Measurements from ENCODE around the gene STXBP3. TPM values are rescaled to one million over a fixed set of nuclear protein-coding genes. Genes with fewer than 3 reads are reported as not detected.
A peak's percentile ranks its signal among the peaks of the same experiment; 100 is the strongest.

STXBP3 gene
- total and polyA plus RNA-seq, 2 of the 4 experiments (the other 2 are of a cell fraction) = 19.1 to 19.7 TPM

DNA sequence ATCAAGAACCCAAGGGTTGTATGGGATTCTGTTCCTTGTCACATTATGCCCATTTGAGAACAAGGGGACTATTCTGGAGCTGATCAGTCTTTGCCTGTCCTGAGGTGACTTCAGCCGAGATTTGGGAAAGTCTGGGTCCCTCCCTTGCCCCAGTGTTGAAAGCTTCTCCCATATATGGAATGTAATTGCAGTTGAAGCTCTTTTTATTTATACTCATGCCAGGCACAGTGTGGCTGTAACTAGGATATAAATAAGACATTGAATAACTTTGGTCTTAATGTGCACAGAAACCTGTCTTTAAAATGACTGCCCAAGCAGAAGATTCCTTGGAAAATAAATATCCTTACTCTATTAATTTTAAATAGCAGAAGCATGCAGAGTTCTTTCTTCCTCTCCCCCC is 95.2 kb downstream of the STXBP3 start:
- Histone ChIP-seq H3K56ac (ENCODE audit: extremely low read depth, insufficient read depth, low read length) (no peak overlapping the region), H3K79me1 (ENCODE audit: low read depth in 1 of 2, low read length in 2 of 2) (no peaks in the 10 kb centered on the region), H4K91ac (ENCODE audit: insufficient read depth, low read depth, low read length) (no peak overlapping the region), H4K8ac (ENCODE audit: low read depth in 2 of 2, low read length in 2 of 2) (0 out of 4 replicates have a peak overlapping the region, but pooled peaks of 1 of the 2 experiments have one; percentile 33), H2AK9ac (replicated peaks; ENCODE audit: low read depth, low read length, poor library complexity) (no peak overlapping the region), H3K4me2 (ENCODE audit: low read depth, low read length) (no peak overlapping the region), H2BK15ac (ENCODE audit: low read depth, low read length) (no peak overlapping the region), H4K5ac (ENCODE audit: low read depth, low read length) (no peak overlapping the region), H3K36me3 (ENCODE audit: control insufficient read depth, insufficient read depth, low read length) (no peaks in the 10 kb centered on the region), H3K18ac (ENCODE audit: low read depth, low read length) (no peak overlapping the region), H3K4me3 (ENCODE audit: insufficient read depth, low read depth, low read length) (no peak overlapping the region), H2BK5ac (ENCODE audit: low read depth, low read length, poor library complexity, severe bottlenecking) (no peak overlapping the region), H2BK20ac (ENCODE audit: low read depth, low read length) (no peak overlapping the region), H3K4ac (ENCODE audit: low read depth, low read length) (no peak overlapping the region), H3K9me3 (ENCODE audit: control insufficient read depth, insufficient read depth, low read length) (no peaks in the 10 kb centered on the region), H3K27me3 (ENCODE audit: control insufficient read depth, insufficient read depth, low read length) (peaks cover 11% of the 10 kb centered on the region), H3K23ac (ENCODE audit: low read depth, low read length) (no peak overlapping the region), H3K9ac (ENCODE audit: low read depth, low read length) (no peak overlapping the region), H2AFZ (replicated peaks; ENCODE audit: low read length, poor library complexity) (no peak overlapping the region), H3K9me1 (ENCODE audit: insufficient read depth, low read length) (no peaks in the 10 kb centered on the region), H2AK5ac (ENCODE audit: low read depth, low read length) (no peak overlapping the region), H3K14ac (replicated peaks; ENCODE audit: low read depth, low read length) (no peak overlapping the region), H3K4me1 (ENCODE audit: control insufficient read depth, insufficient read depth, low read length) (no peaks in the 10 kb centered on the region; the same call in 1 of the 2 replicates), H3K27ac (ENCODE audit: insufficient read depth, low read length) (no peak overlapping the region), H2BK120ac (ENCODE audit: low read depth, low read length) (no peak overlapping the region), H4K20me1 (ENCODE audit: insufficient read depth, low read length) (no peaks in the 10 kb centered on the region)
- no CpG with 5 or more reads among the region's 1 CpG for WGBS, 2 experiments (ENCODE audit: extremely low coverage in 2 of 2, insufficient read length in 1 of 2)
- dilution Hi-C loops (cut with HindIII; ENCODE audit: low sequenced_read_pairs, unreplicated experiment) = no loop called here
- DNase-seq (no peak), ATAC-seq (ENCODE audit: low read depth) (no peak; the same call in 1 of the 2 replicates)
- intact Hi-C loops (cut with micrococcal nuclease) = no loop called here
- POLR2A ChIA-PET (ENCODE audit: unreplicated experiment) = no interaction called here
- CTCF ChIA-PET = no interaction called here
- no TSS peak for BruUV-seq (replicated peaks)
- TF ChIP-seq BHLHE40 (IDR thresholded peaks at IDR 0.05; ENCODE audit: low read depth, low read length) = no peak
- TF ChIP-seq, protein P1, sequence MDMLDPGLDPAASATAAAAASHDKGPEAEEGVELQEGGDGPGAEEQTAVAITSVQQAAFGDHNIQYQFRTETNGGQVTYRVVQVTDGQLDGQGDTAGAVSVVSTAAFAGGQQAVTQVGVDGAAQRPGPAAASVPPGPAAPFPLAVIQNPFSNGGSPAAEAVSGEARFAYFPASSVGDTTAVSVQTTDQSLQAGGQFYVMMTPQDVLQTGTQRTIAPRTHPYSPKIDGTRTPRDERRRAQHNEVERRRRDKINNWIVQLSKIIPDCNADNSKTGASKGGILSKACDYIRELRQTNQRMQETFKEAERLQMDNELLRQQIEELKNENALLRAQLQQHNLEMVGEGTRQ (IDR thresholded peaks at IDR 0.05; ENCODE audit: low read depth, low read length) = no peak
- TF ChIP-seq RAD21 (IDR thresholded peaks at IDR 0.05; ENCODE audit: low read length) = no peak
- no peak for TF ChIP-seq CHD1 (IDR thresholded peaks at IDR 0.05; ENCODE audit: low read depth, low read length)
- TF ChIP-seq SMC3 (IDR thresholded peaks at IDR 0.05; ENCODE audit: low read depth, low read length) = no peak
- no peak for TF ChIP-seq POLR2A (IDR thresholded peaks at IDR 0.05; ENCODE audit: low read depth, low read length)
- TF ChIP-seq CEBPB (IDR thresholded peaks at IDR 0.05; ENCODE audit: low read depth, low read length) = no peak
- TF ChIP-seq RFX5 (IDR thresholded peaks at IDR 0.05; ENCODE audit: low read depth, low read length) = no peak
- TF ChIP-seq RCOR1 (IDR thresholded peaks at IDR 0.05; ENCODE audit: insufficient replicate concordance, low read length) = no peak
- no peak for TF ChIP-seq MAFK (IDR thresholded peaks at IDR 0.05; ENCODE audit: low read depth, low read length)
- TF ChIP-seq MXI1 (IDR thresholded peaks at IDR 0.05; ENCODE audit: borderline replicate concordance, low read depth, low read length) = no peak
- no peak for TF ChIP-seq ELK1 (IDR thresholded peaks at IDR 0.05; ENCODE audit: borderline replicate concordance, low read depth, low read length)
- TF ChIP-seq FOS (IDR thresholded peaks at IDR 0.05; ENCODE audit: low read depth, low read length) = no peak
- TF ChIP-seq, protein P2, sequence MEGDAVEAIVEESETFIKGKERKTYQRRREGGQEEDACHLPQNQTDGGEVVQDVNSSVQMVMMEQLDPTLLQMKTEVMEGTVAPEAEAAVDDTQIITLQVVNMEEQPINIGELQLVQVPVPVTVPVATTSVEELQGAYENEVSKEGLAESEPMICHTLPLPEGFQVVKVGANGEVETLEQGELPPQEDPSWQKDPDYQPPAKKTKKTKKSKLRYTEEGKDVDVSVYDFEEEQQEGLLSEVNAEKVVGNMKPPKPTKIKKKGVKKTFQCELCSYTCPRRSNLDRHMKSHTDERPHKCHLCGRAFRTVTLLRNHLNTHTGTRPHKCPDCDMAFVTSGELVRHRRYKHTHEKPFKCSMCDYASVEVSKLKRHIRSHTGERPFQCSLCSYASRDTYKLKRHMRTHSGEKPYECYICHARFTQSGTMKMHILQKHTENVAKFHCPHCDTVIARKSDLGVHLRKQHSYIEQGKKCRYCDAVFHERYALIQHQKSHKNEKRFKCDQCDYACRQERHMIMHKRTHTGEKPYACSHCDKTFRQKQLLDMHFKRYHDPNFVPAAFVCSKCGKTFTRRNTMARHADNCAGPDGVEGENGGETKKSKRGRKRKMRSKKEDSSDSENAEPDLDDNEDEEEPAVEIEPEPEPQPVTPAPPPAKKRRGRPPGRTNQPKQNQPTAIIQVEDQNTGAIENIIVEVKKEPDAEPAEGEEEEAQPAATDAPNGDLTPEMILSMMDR (conservative IDR thresholded peaks at IDR 0.05; ENCODE audit: low read depth, low read length) = no peak
- no peak for TF ChIP-seq MAZ (IDR thresholded peaks at IDR 0.05; ENCODE audit: borderline replicate concordance, low read depth, low read length)
- no peak for TF ChIP-seq NFE2L2 (IDR thresholded peaks at IDR 0.05; ENCODE audit: low read depth, low read length)
- in situ Hi-C loops (cut with MboI; ENCODE audit: low sequenced_read_pairs) = no loop called here

Data from IMR-90 (cell line).